ENCODE results near the gene ASCL2.

Gene ASCL2

GRCh38 chr11:2270322-2271076 is at the start of gene ASCL2:
TSS of gene ASCL2 (minus strand) at chr11:2270588. CDS start at chr11:2270332, 256 bp downstream.
- no peak for DNase-seq (ENCODE audit: low spot score)

GRCh38 chr11:2319791-2320472 is 49.5 kb upstream of the ASCL2 start:
- DNase-seq (ENCODE audit: low spot score): no peak

GRCh38 chr11:2318707-2319106 is 48.3 kb upstream of the ASCL2 start:
- DNase-seq (ENCODE audit: low spot score): no peak

GRCh38 chr11:2318123-2318522 is 47.7 kb upstream of the ASCL2 start:
- DNase-seq (ENCODE audit: low spot score): no peak

- no peak for DNase-seq (ENCODE audit: low spot score)
These were observed 47.1 kb upstream of the ASCL2 start for GRCh38 chr11:2317354-2318050.

GRCh38 chr11:2316963-2317244 is 46.5 kb upstream of the ASCL2 start:
- no peak for DNase-seq (ENCODE audit: low spot score)

- no peak for DNase-seq (ENCODE audit: low spot score)
These were observed 46.0 kb upstream of the ASCL2 start for GRCh38 chr11:2316169-2316962.

GRCh38 chr11:2315395-2316168 is 45.2 kb upstream of the ASCL2 start:
- DNase-seq (ENCODE audit: low spot score): no peak

- DNase-seq (ENCODE audit: low spot score): no peak
These were observed 44.4 kb upstream of the ASCL2 start for GRCh38 chr11:2314525-2315394.

GRCh38 chr11:2314136-2314524 is 43.7 kb upstream of the ASCL2 start:
- no peak for DNase-seq (ENCODE audit: low spot score)

- no peak for DNase-seq (ENCODE audit: low spot score)
These were observed 42.9 kb upstream of the ASCL2 start for GRCh38 chr11:2313051-2313951.

- DNase-seq (ENCODE audit: low spot score): no peak
These were observed 42.0 kb upstream of the ASCL2 start for GRCh38 chr11:2312232-2313042.

GRCh38 chr11:2311353-2312133 is 41.2 kb upstream of the ASCL2 start:
- DNase-seq (ENCODE audit: low spot score): no peak

- DNase-seq (ENCODE audit: low spot score): no peak
These were observed 40.5 kb upstream of the ASCL2 start for GRCh38 chr11:2310786-2311352.

- DNase-seq (ENCODE audit: low spot score): no peak
These were observed 39.8 kb upstream of the ASCL2 start for GRCh38 chr11:2310073-2310785.

GRCh38 chr11:2309251-2310072 is 39.1 kb upstream of the ASCL2 start:
- DNase-seq (ENCODE audit: low spot score): no peak
